ENCODE measurements around the gene ERBB4.

GRCh38 chr2:211879323-211879722 lies 659.3 kb downstream of the ERBB4 start:
- TF ChIP-seq CTCF (IDR thresholded peaks at IDR 0.05 in 4 of 5, conservative IDR thresholded peaks at IDR 0.05 in 1 of 5), result peak in 3 of 5 experiments; percentile 14 to 33 (median 29)
- TF ChIP-seq POLR2A (IDR thresholded peaks at IDR 0.05), result no peak

Measured in gastrocnemius medialis (tissue), 4 donors.